Loucy (cell line): ENCODE data around the gene ALOX15.

Experiments used
- H2AFZ ChIP-seq: fragments of 200-600 bp; sonication (generic); 2 replicates; pipeline ENCODE4 v1.6.0; 2016; ENCODE audit warnings: antibody characterized with exemption, mild to moderate bottlenecking, low read length, moderate library complexity
- H3F3A ChIP-seq: fragments of 200-600 bp; 2 replicates; pipeline ENCODE4 v1.6.0; 2016; ENCODE audit warnings: antibody characterized with exemption, low read depth, mild to moderate bottlenecking
- H3K27me3 ChIP-seq: fragments of 200-600 bp; sonication (generic); 2 replicates; pipeline ENCODE4 v1.6.1; 2014; ENCODE audit warnings: low read length, mild to moderate bottlenecking; ENCODE audit not compliant: insufficient read depth, poor library complexity, severe bottlenecking
- H3K36me3 ChIP-seq: fragments of 200-600 bp; sonication (generic); 2 replicates; pipeline ENCODE4 v1.6.1; 2016; ENCODE audit warnings: low read length; ENCODE audit not compliant: insufficient read depth
- H3K4me1 ChIP-seq: fragments of 200-600 bp; sonication (generic); 2 replicates; pipeline ENCODE4 v1.5.1; 2014; ENCODE audit warnings: low read length, mild to moderate bottlenecking; ENCODE audit not compliant: insufficient read depth, poor library complexity, severe bottlenecking
- H3K4me2 ChIP-seq: fragments of 200-600 bp; sonication (generic); 2 replicates; pipeline ENCODE4 v1.6.0; 2014; ENCODE audit warnings: antibody characterized with exemption, low read length, low read depth, mild to moderate bottlenecking; ENCODE audit not compliant: poor library complexity, severe bottlenecking
- H3K4me3 ChIP-seq: fragments of 200-600 bp; sonication (generic); 2 replicates; pipeline ENCODE4 v1.5.1; 2014; ENCODE audit warnings: low read length, mild to moderate bottlenecking, mixed read lengths; ENCODE audit not compliant: poor library complexity, severe bottlenecking
- H3K79me2 ChIP-seq: fragments of 200-600 bp; sonication (generic); 2 replicates; pipeline ENCODE4 v1.6.1; 2014; ENCODE audit warnings: low read length; ENCODE audit not compliant: insufficient read depth
- H3K9ac ChIP-seq: fragments of 200-600 bp; sonication (generic); 2 replicates; pipeline ENCODE4 v1.6.0; 2014; ENCODE audit warnings: mild to moderate bottlenecking, low read depth, low read length, moderate library complexity; ENCODE audit not compliant: poor library complexity, severe bottlenecking
- H3K9me2 ChIP-seq: fragments of 200-600 bp; sonication (generic); replicated peaks from 2 replicates; pipeline ENCODE4 v1.6.1; 2016; ENCODE audit warnings: low read depth, low read length, mixed read lengths
- H3K9me3 ChIP-seq: fragments of 200-600 bp; sonication (generic); 2 replicates; pipeline ENCODE4 v1.6.1; 2014; ENCODE audit warnings: mild to moderate bottlenecking, antibody characterized with exemption, low read length, low read depth; ENCODE audit not compliant: insufficient read depth
- H4K20me1 ChIP-seq: fragments of 200-600 bp; sonication (generic); 2 replicates; pipeline ENCODE4 v1.6.0; 2014; ENCODE audit warnings: antibody characterized with exemption, low read length, mild to moderate bottlenecking; ENCODE audit not compliant: insufficient read depth, poor library complexity, severe bottlenecking
- EZH2phosphoT487 ChIP-seq: fragments of 200-600 bp; IDR thresholded peaks from 2 replicates; pipeline ENCODE4 v1.6.1; 2018; ENCODE audit warnings: antibody characterized with exemption, mild to moderate bottlenecking, moderate library complexity, borderline replicate concordance
- TF ChIP-seq, protein P1 (sequence below): fragments of 200-600 bp; sonication (generic); conservative IDR thresholded peaks from 2 replicates; pipeline ENCODE4 v1.5.1; 2014; ENCODE audit warnings: mild to moderate bottlenecking, antibody characterized with exemption, low read length

ALOX15 gene

DNA sequence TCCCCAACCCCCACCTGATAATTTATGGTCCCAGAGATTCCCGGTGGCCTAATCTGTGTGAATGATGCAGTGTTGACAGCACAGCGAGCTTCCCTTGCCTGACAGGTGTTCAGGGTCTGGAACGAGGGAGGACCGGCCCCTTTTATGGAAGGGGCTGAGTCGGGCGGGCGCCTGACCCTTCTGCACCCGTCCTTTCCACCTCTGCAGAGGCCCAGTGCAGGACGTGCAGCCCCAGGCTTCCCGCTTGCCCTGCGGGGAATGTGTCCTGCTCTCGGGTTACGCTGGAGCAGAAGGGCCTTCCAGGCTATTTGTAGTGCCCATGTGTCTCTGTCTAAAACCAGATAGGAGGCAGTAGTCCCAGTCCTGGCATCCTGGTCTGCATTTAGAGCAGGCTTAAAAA is 40.9 kb downstream of the ALOX15 start:
- H3K4me3 ChIP-seq, result no peak overlapping the region
- no peaks in the 10 kb centered on the region for H3K9me2 ChIP-seq
- no peaks in the 10 kb centered on the region for H3K9me3 ChIP-seq
- H4K20me1 ChIP-seq, result no peaks in the 10 kb centered on the region
- no peak for TF ChIP-seq EZH2phosphoT487
- TF ChIP-seq, protein P1, sequence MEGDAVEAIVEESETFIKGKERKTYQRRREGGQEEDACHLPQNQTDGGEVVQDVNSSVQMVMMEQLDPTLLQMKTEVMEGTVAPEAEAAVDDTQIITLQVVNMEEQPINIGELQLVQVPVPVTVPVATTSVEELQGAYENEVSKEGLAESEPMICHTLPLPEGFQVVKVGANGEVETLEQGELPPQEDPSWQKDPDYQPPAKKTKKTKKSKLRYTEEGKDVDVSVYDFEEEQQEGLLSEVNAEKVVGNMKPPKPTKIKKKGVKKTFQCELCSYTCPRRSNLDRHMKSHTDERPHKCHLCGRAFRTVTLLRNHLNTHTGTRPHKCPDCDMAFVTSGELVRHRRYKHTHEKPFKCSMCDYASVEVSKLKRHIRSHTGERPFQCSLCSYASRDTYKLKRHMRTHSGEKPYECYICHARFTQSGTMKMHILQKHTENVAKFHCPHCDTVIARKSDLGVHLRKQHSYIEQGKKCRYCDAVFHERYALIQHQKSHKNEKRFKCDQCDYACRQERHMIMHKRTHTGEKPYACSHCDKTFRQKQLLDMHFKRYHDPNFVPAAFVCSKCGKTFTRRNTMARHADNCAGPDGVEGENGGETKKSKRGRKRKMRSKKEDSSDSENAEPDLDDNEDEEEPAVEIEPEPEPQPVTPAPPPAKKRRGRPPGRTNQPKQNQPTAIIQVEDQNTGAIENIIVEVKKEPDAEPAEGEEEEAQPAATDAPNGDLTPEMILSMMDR, result no peak
- no peak overlapping the region for H3K4me2 ChIP-seq
- H2AFZ ChIP-seq, result no peak overlapping the region
- H3K79me2 ChIP-seq, result no peaks in the 10 kb centered on the region
- H3K36me3 ChIP-seq, result no peaks in the 10 kb centered on the region
- no peak overlapping the region for H3K9ac ChIP-seq
- no peaks in the 10 kb centered on the region for H3K4me1 ChIP-seq
- H3F3A ChIP-seq, result no peaks in the 10 kb centered on the region
- H3K27me3 ChIP-seq, result no peaks in the 10 kb centered on the region

DNA sequence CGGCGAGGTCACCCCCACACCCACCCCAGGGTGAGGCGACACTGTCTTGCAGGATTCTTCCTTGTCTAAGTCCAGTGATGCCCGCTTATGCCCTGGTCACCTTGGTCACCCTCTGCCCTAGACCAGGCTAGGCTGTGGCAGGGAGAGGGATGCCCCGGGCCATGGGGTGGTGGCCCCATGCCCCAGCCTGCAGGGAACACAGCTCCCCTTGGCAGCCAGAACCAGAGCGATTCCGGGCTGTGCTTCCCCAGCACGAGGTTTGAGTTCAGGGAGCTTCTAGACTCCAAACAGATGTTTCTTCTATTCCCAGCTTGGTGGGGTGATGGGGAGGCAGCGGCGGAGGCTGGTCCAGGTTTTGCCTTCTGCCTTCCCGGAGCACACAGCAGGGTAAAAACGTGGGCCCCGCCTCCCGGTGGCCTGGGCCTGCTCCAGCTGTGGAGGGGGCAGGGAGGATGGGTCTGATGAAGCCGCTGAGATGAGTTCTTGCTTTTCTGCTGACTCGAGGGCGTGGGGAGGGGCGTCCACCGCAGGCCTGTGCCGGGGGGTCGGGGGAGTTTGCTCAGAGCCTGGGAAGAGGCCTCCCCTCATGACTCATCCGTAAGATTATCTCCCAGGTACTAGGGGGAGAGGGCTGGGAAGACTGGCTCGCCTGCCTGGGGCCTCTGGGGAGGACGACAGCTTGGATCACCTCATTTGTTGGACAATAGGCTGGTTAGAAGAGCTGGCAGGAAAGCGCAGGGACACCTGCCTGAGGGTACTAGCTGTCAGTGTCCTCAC is 41.8 kb downstream of the ALOX15 start:
- Histone ChIP-seq H3K4me2 (no peak overlapping the region), H3K4me3 (no peak overlapping the region), H3K36me3 (no peaks in the 10 kb centered on the region), H3K79me2 (no peaks in the 10 kb centered on the region), H3K9ac (no peak overlapping the region), H3K9me3 (no peaks in the 10 kb centered on the region), H3K9me2 (no peaks in the 10 kb centered on the region), H2AFZ (no peak overlapping the region), H3K4me1 (no peaks in the 10 kb centered on the region), H3F3A (no peaks in the 10 kb centered on the region), H3K27me3 (no peaks in the 10 kb centered on the region), H4K20me1 (no peaks in the 10 kb centered on the region)
- TF ChIP-seq EZH2phosphoT487, result no peak
- TF ChIP-seq, protein P1, result no peak

DNA sequence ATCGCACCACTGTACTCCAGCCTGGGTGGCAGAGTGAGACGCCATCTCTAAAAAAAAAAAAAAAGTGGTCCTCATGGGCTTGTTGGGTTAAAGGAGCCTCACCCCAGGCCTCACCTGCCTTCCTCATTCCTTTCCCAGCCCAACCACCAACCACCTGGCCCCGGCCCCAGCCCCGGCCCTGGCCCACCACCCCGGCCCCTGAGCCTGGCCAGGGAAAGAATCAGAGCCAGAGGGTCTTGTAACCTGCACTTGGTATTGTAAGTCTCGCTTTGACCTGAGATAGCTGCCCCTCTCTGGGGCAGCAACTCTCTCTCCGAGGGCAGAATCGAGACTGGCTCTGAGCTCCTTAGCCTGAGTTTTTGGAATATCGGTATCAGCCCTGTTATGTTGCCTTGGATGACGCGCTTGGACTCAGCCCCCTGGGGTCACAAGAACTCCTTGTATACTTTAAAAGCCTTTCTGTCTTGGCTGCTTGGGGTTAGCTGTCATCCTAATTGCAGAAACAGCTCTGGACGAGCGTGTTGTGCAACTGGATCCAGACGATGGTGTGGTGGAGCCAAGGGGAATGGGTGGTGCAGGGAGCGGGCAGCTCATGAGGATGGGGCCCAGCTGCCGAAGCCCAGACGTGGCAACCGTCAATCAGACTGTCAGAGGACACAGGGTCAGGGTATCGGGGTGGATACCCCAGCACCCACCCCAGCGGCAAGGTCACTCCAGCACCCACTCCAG is 42.5 kb downstream of the ALOX15 start:
- Histone ChIP-seq H3K9me2 (no peaks in the 10 kb centered on the region), H3K27me3 (no peaks in the 10 kb centered on the region), H3K4me2 (no peak overlapping the region), H3K36me3 (no peaks in the 10 kb centered on the region), H3K4me3 (no peak overlapping the region), H2AFZ (no peak overlapping the region), H4K20me1 (no peaks in the 10 kb centered on the region), H3K79me2 (no peaks in the 10 kb centered on the region), H3K4me1 (no peaks in the 10 kb centered on the region), H3K9ac (no peak overlapping the region), H3K9me3 (no peaks in the 10 kb centered on the region), H3F3A (no peaks in the 10 kb centered on the region)
- TF ChIP-seq EZH2phosphoT487, result no peak
- TF ChIP-seq, protein P1, result no peak
